Iris pigment epithelial cell (primary cell): ENCODE data around the gene SLA2.
"Not testable (repeated sequence)": the region's sequence is repeated elsewhere in the genome, so short reads cannot be mapped to it uniquely, and the experiment has no call there.

Experiments
- DNase-seq: peaks from one replicate; pipeline ENCODE4 v3.0.0-alpha.2; 2011; ENCODE audit warnings: low read depth

The SLA2 gene

DNA sequence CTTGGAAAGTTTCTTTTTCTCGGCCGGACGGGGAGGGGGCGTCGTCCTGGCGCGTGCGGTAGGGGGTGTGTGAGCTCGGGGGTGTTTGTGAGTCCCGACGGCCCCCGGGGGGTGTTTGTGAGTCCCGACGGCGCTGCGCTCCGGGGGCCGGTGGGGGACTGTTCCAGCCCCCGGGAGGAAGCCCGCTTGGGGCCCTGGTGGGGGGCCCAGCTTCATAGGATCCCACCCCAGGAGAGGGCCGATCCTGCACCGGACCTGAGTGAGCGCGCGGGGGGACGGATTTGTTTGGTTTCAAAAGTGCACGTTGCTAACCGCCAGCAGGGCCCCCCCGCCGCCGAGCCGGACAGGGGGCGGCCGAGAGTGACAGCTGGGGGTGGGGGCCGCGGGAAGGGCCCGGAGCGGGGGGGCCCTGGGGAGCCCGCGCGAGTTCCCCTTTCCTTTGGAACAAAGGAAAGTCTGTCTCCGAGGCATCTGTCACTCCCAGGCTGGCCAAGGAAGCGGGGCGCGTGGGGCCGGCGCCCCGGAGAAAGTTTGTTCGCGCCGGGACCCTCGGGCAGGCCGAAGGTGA, 72.1 kb downstream of the SLA2 start:
- peak; percentile 12 for DNase-seq

DNA sequence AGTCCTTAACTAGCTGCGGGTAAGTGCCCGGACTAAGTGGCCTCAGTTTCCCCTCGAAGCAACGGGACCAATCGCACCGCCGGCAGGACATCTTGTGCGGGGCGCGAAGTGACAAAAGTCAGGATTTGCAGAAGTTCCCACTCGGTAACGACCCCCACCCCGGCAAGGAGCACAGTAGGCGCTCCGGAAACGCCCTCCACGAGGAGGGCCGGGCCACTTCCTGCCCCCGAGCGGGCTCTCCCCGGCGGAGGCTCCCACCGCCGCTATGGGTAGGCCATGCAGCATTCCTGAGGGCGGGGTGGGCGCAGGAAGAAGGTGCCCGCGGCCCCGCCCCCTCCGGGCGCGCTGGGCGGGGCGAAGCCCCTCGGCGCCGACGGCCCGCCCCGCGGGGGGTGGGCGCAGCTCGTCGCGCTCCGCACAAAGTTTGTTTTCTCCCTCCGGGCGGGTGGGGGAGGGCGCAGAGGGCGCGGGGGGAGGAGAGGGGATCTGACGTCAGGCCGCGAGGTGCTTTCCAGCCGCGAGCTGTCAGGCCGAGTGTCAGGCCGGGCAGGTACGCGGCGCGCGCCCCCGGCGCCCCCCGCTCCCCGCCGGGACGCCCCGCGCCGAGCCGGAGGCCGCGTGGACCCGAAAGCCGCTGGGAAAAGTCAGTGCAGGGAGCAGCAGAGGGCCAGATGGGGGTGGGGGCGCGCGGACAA, 72.7 kb downstream of the SLA2 start, which contains the start of gene TGIF2:
TGIF2 (plus strand) TSS at position 495 of the 695 bp plus-strand sequence. CDS start 5,178 bp downstream, outside the sequence.
- DNase-seq: peak; percentile 75

DNA sequence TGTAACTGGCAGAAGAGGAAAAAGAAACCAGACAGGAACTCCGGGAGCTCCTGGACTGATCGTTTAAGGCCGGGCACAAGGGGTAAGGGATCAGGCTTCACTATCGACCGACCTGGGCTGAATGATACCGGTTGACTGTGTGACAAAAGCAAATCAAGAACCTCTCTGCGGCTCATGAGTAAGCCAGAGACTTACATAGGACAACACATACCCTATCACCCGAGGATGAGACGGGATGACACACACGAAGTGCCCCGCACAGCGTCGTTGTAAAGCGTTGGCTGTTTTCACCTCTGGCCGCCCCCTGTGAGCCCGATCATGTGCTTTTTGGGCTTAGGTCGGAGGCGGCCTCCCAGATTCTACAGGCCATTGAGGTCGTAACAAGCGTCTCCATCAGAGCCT, 73.3 kb downstream of the SLA2 start:
- DNase-seq: no peak

DNA sequence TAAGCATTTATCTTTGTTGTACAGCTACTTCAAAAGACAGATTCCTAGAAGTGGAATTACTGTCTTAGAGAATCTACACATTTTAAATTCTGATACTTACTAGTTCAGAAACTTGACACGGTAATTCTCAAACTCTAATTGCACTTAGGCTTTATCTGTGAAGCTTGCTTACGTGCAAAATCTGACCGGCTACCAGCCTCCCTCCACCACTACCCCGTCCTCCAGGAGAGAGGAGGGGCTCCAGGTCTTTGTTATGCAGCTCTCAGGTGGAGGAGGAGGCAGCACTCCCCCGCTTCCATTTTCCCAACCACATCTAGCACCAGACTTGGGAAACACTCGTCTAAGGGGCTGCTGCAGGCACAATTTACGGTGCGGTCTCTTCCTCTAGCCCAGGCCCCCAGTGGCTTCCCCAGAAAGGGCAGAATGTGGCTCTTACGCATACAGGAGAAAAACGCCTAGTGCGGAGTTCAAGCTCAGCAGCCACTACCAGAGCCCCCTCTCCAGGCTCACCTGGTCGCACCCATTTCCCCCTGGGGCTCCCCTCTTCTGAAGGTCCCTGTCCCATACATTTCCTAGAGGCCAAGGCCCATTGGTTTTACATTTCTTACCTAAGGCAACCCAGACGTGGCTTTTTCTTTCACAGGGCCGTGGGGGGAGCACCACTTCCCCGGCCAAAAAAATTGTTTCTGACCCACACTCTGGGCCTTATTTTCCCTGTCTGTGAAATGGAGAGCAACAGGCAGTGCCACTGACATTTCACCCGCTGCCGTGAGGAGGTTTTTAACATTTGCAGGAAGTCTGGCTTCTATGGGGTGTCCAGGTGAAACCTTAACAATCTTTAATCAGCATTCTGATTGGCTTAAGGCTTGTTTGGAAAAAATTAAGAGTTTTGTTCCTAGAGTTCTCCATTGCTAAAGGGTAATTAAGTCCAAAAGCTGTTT, 74.2 kb downstream of the SLA2 start:
- DNase-seq: no peak

DNA sequence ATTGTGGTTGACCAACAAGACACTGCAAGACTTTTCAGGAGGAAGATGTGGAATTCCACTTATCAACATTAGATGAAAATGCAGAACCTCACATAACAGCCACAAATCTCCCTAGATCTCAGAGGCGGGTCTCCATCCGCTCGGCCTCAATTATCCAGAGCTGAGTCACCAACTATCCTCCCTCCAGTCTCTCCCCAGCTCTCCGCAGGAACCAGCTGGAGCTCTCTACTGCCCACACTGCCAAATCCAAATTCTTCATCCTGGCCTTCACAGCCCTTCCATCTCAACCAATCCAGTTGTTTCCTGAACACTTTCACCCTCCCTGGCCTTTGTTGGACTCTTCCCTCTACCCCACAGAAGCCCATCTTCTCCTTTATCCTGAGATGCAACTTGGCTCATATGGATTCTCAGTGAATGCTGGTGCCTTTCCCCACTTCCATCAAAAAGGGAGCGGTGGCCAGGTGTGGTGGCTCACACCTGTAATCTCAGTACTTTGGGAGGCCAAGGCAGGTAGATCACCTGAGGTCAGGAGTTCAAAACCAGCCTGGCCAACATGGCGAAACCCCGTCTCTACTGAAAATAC, 76.1 kb downstream of the SLA2 start:
- DNase-seq: peak; percentile 63

DNA sequence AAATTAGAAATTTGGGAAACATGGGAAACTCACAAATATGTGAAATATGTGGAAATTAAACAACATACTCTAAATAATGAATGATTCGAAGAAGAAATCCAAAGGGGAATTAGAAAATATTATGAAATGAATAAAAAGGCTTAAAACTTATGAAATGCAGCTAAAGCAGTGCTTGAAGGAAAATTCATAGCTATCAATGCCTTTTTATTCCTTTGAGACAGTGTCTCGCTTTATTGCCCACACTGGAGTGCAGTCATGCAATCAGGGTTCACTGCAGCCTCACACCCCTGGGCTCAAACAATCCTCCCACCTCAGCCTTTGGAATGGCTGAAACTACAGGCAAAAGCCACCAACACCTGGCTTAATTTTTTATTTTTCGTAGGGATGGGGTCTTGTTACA, 80.5 kb downstream of the SLA2 start:
- DNase-seq: no peak

DNA sequence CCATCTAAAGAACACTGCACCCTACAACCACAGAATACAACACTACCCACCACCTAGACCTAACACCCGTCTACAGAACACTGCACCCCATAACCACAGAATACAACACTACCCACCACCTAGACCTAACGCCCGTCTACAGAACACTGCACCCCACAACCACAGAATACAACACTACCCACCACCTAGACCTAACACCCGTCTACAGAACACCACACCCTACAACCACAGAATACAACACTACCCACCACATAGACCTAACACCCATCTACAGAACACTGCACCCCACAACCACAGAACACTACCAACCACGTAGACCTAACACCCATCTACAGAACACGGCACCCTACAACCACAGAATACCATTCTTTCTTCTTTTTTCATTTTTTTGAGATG, 81.3 kb downstream of the SLA2 start:
- DNase-seq: not testable (repeated sequence)

DNA sequence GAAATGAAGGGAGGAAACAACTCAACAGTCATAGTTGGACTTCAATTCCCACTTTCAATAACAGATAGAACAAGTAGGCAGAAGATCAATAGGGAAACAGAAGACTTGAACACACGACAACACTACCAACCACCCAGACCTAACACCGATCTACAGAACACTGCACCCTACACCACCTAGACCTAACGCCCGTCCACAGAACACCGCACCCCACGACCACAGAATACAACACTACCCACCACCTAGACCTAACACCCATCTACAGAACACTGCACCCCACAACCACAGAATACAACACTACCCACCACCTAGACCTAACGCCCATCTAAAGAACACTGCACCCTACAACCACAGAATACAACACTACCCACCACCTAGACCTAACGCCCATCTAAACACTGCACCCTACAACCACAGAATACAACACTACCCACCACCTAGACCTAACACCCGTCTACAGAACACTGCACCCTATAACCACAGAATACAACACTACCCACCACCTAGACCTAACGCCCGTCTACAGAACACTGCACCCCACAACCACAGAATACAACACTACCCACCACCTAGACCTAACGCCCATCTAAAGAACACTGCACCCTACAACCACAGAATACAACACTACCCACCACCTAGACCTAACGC, 81.8 kb downstream of the SLA2 start:
- not testable (repeated sequence) for DNase-seq

DNA sequence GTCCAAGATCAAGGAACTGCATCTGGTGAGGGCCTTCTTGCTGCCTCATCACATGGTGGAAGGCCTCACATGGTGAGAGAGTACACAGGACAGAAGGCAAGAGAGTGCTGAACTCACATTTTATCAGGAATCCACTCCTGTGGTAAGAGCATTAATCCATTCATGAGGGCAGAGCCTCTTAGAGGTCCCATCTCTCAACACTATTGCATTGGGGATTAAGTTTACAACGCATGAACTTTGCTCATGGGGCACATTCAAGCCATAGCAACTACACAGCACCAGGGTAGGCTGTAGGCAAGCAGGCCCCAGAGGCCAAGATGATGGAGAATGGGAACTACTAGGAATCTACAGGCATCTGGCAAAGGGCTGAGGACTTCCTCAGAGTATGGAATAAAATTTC, 82.6 kb downstream of the SLA2 start:
- DNase-seq: no peak

DNA sequence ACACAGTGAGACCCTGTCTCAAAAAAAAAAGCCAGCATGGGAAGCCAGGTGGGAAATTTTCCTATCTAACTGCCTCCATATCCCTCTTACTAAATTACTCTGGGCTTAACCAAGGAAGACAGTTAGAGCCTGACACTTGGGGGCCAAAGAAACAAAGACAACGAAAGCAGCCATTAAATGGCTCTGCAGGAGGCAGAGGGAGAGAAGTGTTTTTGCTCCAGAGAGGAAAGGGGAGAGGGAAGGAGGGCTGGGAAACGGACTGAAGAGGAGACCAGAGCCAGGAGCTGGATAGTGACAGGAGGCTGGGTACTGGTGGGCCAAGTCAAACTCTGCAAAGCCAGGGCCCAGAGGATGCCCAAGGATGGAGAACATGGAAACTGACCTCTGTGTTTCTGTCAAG, 83.3 kb downstream of the SLA2 start:
- no peak for DNase-seq
